GM12891 (cell line): Measurements from ENCODE around the gene SDSL.

Source experiments
- PAX5 ChIP-seq: IDR thresholded peaks from 2 replicates; pipeline ENCODE4 v1.6.1; 2011; ENCODE audit warnings: low read length, moderate library complexity, mild to moderate bottlenecking; ENCODE audit not compliant: insufficient read depth, severe bottlenecking
- POLR2A ChIP-seq: IDR thresholded peaks from 2 replicates; pipeline ENCODE4 v1.6.1; 2011; ENCODE audit warnings: low read depth, low read length, control low read depth
- POLR2AphosphoS5 ChIP-seq: IDR thresholded peaks from 2 replicates; pipeline ENCODE4 v1.6.1; 2011; ENCODE audit warnings: low read depth, low read length, control low read depth
- POU2F2 ChIP-seq: IDR thresholded peaks from 2 replicates; pipeline ENCODE4 v1.6.1; 2011; ENCODE audit warnings: low read depth, mild to moderate bottlenecking, control low read depth, low read length, moderate library complexity
- SPI1 ChIP-seq: IDR thresholded peaks from 2 replicates; pipeline ENCODE4 v1.6.1; 2011; ENCODE audit warnings: low read depth, low read length, control low read depth
- TAF1 ChIP-seq: IDR thresholded peaks from 2 replicates; pipeline ENCODE4 v1.6.1; 2011; ENCODE audit warnings: low read depth, low read length, control low read depth

DNA sequence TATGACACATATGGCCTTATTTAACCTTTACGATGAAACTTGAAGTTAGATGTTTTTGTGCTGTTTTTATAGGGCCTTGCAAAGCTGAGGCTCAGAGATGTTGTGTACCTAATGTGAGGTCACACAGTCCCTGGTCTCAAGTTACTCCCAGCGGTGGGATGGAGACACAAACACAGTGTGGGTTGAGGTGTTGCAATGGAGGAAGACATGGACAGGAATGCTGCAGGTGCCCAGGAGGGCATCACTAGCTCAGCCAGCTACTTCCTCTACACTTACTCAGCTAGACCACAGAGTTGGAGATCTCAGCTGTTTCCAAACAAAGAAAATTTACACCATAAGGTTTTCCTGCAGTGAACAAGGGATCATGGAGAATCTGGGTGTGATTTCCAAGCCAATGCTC, 34.0 kb downstream of the SDSL start:
- TF ChIP-seq POLR2A (no peak), SPI1 (no peak), TAF1 (no peak), POLR2AphosphoS5 (no peak), PAX5 (no peak), POU2F2 (no peak)
